ENCODE data around the gene GSTM2. TPM values are rescaled to one million over a fixed set of nuclear protein-coding genes. Genes with fewer than 3 reads are reported as not detected.
A peak's percentile ranks its signal among the peaks of the same experiment; 100 is the strongest.
"Not testable (repeated sequence)": the region's sequence is repeated elsewhere in the genome, so short reads cannot be mapped to it uniquely, and the experiment has no call there.

The GSTM2 gene
- total RNA-seq, 1 donor from 2014 or later: 20.3 TPM

GRCh38 chr1:109704173-109704572 lies 36.3 kb downstream of the GSTM2 start:
- Histone ChIP-seq H3K36me3 (no peaks in the 10 kb centered on the region), H3K27me3 (no peaks in the 10 kb centered on the region), H3K4me3 (no peak overlapping the region), H3K27ac (no peak overlapping the region), H3K9me3 (no peaks in the 10 kb centered on the region), H3K4me1 (no peaks in the 10 kb centered on the region)
- intact Hi-C loops (cut with DNase I): no loop called here
- no peak for TF ChIP-seq CTCF (IDR thresholded peaks at IDR 0.05)
- DNase-seq (ENCODE audit: low spot score in 2 of 2): no peak

GRCh38 chr1:109705411-109705810 lies 37.6 kb downstream of the GSTM2 start:
- no peaks in the 10 kb centered on the region for H3K27me3 ChIP-seq
- intact Hi-C loops (cut with DNase I): no loop called here
- H3K4me1 ChIP-seq: no peaks in the 10 kb centered on the region
- DNase-seq (ENCODE audit: low spot score in 2 of 2): no peak
- H3K36me3 ChIP-seq: no peaks in the 10 kb centered on the region
- H3K4me3 ChIP-seq: no peak overlapping the region
- H3K27ac ChIP-seq: no peak overlapping the region
- TF ChIP-seq CTCF (IDR thresholded peaks at IDR 0.05): no peak
- H3K9me3 ChIP-seq: no peaks in the 10 kb centered on the region

- H3K4me1 ChIP-seq; H3K4me3 ChIP-seq; H3K36me3 ChIP-seq; intact Hi-C loops (cut with DNase I); H3K9me3 ChIP-seq; H3K27me3 ChIP-seq; H3K27ac ChIP-seq; DNase-seq (ENCODE audit: low spot score in 2 of 2): not testable (repeated sequence)
Observed at GRCh38 chr1:109708949-109709348, 41.1 kb downstream of the GSTM2 start.

GRCh38 chr1:109709822-109710221 lies 42.0 kb downstream of the GSTM2 start:
- H3K27me3 ChIP-seq; DNase-seq (ENCODE audit: low spot score in 2 of 2): not testable (repeated sequence)

GRCh38 chr1:109711593-109712320 lies 43.9 kb downstream of the GSTM2 start, which contains the start of gene GSTM5:
GSTM5 (plus strand) TSS chr1:109712251; CDS start chr1:109712313, 62 bp downstream.
- H3K27ac ChIP-seq; intact Hi-C loops (cut with DNase I); H3K27me3 ChIP-seq; H3K9me3 ChIP-seq; H3K4me1 ChIP-seq; H3K36me3 ChIP-seq; DNase-seq (ENCODE audit: low spot score in 2 of 2): not testable (repeated sequence)
- H3K4me3 ChIP-seq: peak within 1 kb of the TSS; percentile 6 to 57

More at GRCh38 chr1:109709822-109710221, 42.0 kb downstream of the GSTM2 start:
- H3K4me1 ChIP-seq; H3K27ac ChIP-seq; H3K9me3 ChIP-seq; H3K4me3 ChIP-seq; H3K36me3 ChIP-seq; intact Hi-C loops (cut with DNase I): not testable (repeated sequence)

GRCh38 chr1:109712321-109712864 lies 44.5 kb downstream of the GSTM2 start:
- no peak overlapping the region for H3K27ac ChIP-seq
- no peak for TF ChIP-seq CTCF (IDR thresholded peaks at IDR 0.05)
- H3K9me3 ChIP-seq: no peaks in the 10 kb centered on the region
- intact Hi-C loops (cut with DNase I): no loop called here
- no peaks in the 10 kb centered on the region for H3K4me1 ChIP-seq
- no peaks in the 10 kb centered on the region for H3K27me3 ChIP-seq
- H3K4me3 ChIP-seq: peak overlapping the region; percentile 6 to 57
- no peaks in the 10 kb centered on the region for H3K36me3 ChIP-seq
- DNase-seq (ENCODE audit: low spot score in 2 of 2): no peak

- H3K27ac ChIP-seq: no peak overlapping the region
- no peak overlapping the region for H3K4me3 ChIP-seq
- H3K9me3 ChIP-seq: no peaks in the 10 kb centered on the region
- intact Hi-C loops (cut with DNase I): no loop called here
- H3K4me1 ChIP-seq: no peaks in the 10 kb centered on the region
- H3K36me3 ChIP-seq: no peaks in the 10 kb centered on the region
- TF ChIP-seq CTCF (IDR thresholded peaks at IDR 0.05): no peak
- no peak for DNase-seq (ENCODE audit: low spot score in 2 of 2)
- no peaks in the 10 kb centered on the region for H3K27me3 ChIP-seq
Observed at GRCh38 chr1:109713636-109714035, 45.8 kb downstream of the GSTM2 start.

Data from ascending aorta (tissue), 2 donors.